Neuronal stem cell (in vitro differentiated cells): ENCODE data around the gene DIAPH2.
"Not testable (repeated sequence)": the region's sequence is repeated elsewhere in the genome, so short reads cannot be mapped to it uniquely, and the experiment has no call there.

ENCODE experiments used
- DNase-seq: peaks from one replicate; pipeline ENCODE4 v3.0.0-alpha.2; 2013; ENCODE audit warnings: low spot score
- H2AFZ ChIP-seq: one replicate; pipeline ENCODE4 v1.6.1; 2013; ENCODE audit warnings: mild to moderate bottlenecking, low read length, inconsistent platforms
- H2AK5ac ChIP-seq: 2 replicates; pipeline ENCODE4 v1.6.1; 2013; ENCODE audit warnings: low read depth, mild to moderate bottlenecking, inconsistent platforms, low read length, moderate library complexity, mixed read lengths
- H2BK120ac ChIP-seq: 2 replicates; pipeline ENCODE4 v1.6.1; 2013; ENCODE audit warnings: low read depth, mild to moderate bottlenecking, inconsistent platforms, low read length, moderate library complexity, mixed read lengths
- H2BK12ac ChIP-seq: one replicate; pipeline ENCODE4 v1.6.1; 2013; ENCODE audit warnings: low read length, inconsistent platforms
- H2BK15ac ChIP-seq: 2 replicates; pipeline ENCODE4 v1.6.1; 2013; ENCODE audit warnings: mild to moderate bottlenecking, low read length, inconsistent platforms, mixed read lengths
- H2BK5ac ChIP-seq: one replicate; pipeline ENCODE4 v1.6.1; 2013; ENCODE audit warnings: inconsistent platforms, mild to moderate bottlenecking, low read length, moderate library complexity
- H3K14ac ChIP-seq: one replicate; pipeline ENCODE4 v1.6.1; 2013; ENCODE audit warnings: low read length, inconsistent platforms
- H3K18ac ChIP-seq: 2 replicates; pipeline ENCODE4 v1.6.1; 2013; ENCODE audit warnings: low read length, inconsistent platforms
- H3K23ac ChIP-seq: 2 replicates; pipeline ENCODE4 v1.6.1; 2013; ENCODE audit warnings: low read depth, mild to moderate bottlenecking, mixed read lengths, low read length, inconsistent platforms; ENCODE audit not compliant: poor library complexity
- H3K27ac ChIP-seq: replicated peaks from 3 replicates; pipeline ENCODE4 v1.5.1; 2013; ENCODE audit warnings: low read length, inconsistent platforms
- H3K27me3 ChIP-seq, 3 experiments: 2 replicates each; pipeline ENCODE4 v1.6.1; 2013; ENCODE audit warnings: low read length in 3 of 3, mild to moderate bottlenecking in 2 of 3, inconsistent platforms in 1 of 3, low read depth in 1 of 3, mixed read lengths in 1 of 3, moderate library complexity in 1 of 3; ENCODE audit not compliant: control insufficient read depth in 3 of 3, insufficient read depth in 3 of 3
- H3K36me3 ChIP-seq, 2 donors: replicated peaks in 1 of 2; 2 replicates each; pipeline ENCODE4 v1.6.1; 2013; ENCODE audit warnings: low read length in 2 of 2; ENCODE audit not compliant: control insufficient read depth in 2 of 2, insufficient read depth in 2 of 2
- H3K4ac ChIP-seq: 2 replicates; pipeline ENCODE4 v1.6.1; 2013; ENCODE audit warnings: inconsistent platforms, mild to moderate bottlenecking, low read length, moderate library complexity
- H3K4me1 ChIP-seq, 2 donors: 1 replicate in 1 of 2; 2 replicates in 1 of 2; pipeline ENCODE4 v1.6.1; 2013; ENCODE audit warnings: low read length in 2 of 2, low read depth in 1 of 2; ENCODE audit not compliant: control insufficient read depth in 2 of 2, insufficient read depth in 1 of 2
- H3K4me2 ChIP-seq: one replicate; pipeline ENCODE4 v1.6.1; 2013; ENCODE audit warnings: mild to moderate bottlenecking, low read length, inconsistent platforms; ENCODE audit not compliant: insufficient read depth, poor library complexity, severe bottlenecking
- H3K4me3 ChIP-seq, 2 donors: 2 replicates each; pipeline ENCODE4 v1.5.1; 2013; ENCODE audit warnings: low read length in 2 of 2, mild to moderate bottlenecking in 2 of 2, inconsistent platforms in 1 of 2, moderate library complexity in 1 of 2
- H3K79me1 ChIP-seq: one replicate; pipeline ENCODE4 v1.6.1; 2013; ENCODE audit warnings: low read depth, mild to moderate bottlenecking, inconsistent platforms, low read length, moderate library complexity
- H3K9ac ChIP-seq: one replicate; pipeline ENCODE4 v1.6.1; 2013; ENCODE audit warnings: mild to moderate bottlenecking, low read depth, low read length, inconsistent platforms; ENCODE audit not compliant: poor library complexity
- H3K9me3 ChIP-seq, 2 donors: replicated peaks in 1 of 2; 2 replicates each; pipeline versions ENCODE3 to v1.6.1; 2013; ENCODE audit warnings: low read length in 2 of 2, mild to moderate bottlenecking in 2 of 2, inconsistent platforms in 1 of 2, low read depth in 1 of 2, mixed read lengths in 1 of 2, moderate library complexity in 1 of 2; ENCODE audit not compliant: control insufficient read depth in 2 of 2, insufficient read depth in 1 of 2
- H4K8ac ChIP-seq: one replicate; pipeline ENCODE4 v1.6.1; 2013; ENCODE audit warnings: low read depth, mild to moderate bottlenecking, inconsistent platforms, low read length, moderate library complexity
- H4K91ac ChIP-seq: one replicate; pipeline ENCODE4 v1.6.1; 2013; ENCODE audit warnings: low read length, low read depth, mild to moderate bottlenecking, inconsistent platforms; ENCODE audit not compliant: poor library complexity
- WGBS, 2 donors: extraction: QIAGEN DNeasy Blood & Tissue Kit; methylation state at CpG; one replicate each; pipeline ENCODE4 v1.1.7; 2013; ENCODE audit warnings: missing lambda C conversion rate in 2 of 2, mixed read lengths in 1 of 2; ENCODE audit not compliant: insufficient read length in 2 of 2, insufficient replicate concordance in 1 of 2; ENCODE audit errors: extremely low coverage in 2 of 2; 5-methylcytosine and 5-hydroxymethylcytosine counted together

DIAPH2 gene

DNA sequence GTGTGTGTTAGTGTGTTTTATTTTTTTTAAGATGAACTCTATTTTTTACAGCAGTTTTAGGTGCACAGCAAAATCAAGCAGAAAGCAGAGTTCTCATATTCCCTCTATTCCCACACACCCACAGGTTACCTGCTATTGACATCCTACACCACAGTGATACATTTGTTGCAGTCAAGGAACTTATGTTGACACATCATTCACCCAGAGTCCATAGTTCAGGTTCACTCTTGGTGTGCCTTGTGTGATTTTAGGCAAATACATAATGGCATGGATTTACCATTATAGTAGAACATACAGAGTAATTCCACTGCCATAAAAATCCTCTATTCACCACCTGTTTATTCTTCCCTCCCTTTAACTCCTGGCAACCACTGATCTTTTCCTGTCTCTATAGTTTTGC lies 28.7 kb downstream of the DIAPH2 start:
- no peak overlapping the region for H3K23ac ChIP-seq
- H2BK5ac ChIP-seq = no peak overlapping the region
- H3K14ac ChIP-seq = no peak overlapping the region
- no peaks in the 10 kb centered on the region for H3K79me1 ChIP-seq
- DNase-seq = no peak
- H2BK120ac ChIP-seq = no peak overlapping the region
- H2AFZ ChIP-seq = no peak overlapping the region
- no peak overlapping the region for H4K91ac ChIP-seq
- no peaks in the 10 kb centered on the region for H3K27me3 ChIP-seq
- no peak overlapping the region for H3K4ac ChIP-seq
- no peak overlapping the region for H3K4me2 ChIP-seq
- no peak overlapping the region for H2BK12ac ChIP-seq
- no peak overlapping the region for H2AK5ac ChIP-seq
- H3K9ac ChIP-seq = no peak overlapping the region
- H3K9me3 ChIP-seq = no peaks in the 10 kb centered on the region
- H3K4me3 ChIP-seq = no peak overlapping the region
- H3K4me1 ChIP-seq = no peaks in the 10 kb centered on the region
- H3K36me3 ChIP-seq = no peaks in the 10 kb centered on the region
- H3K18ac ChIP-seq = no peak overlapping the region
- H4K8ac ChIP-seq = no peak overlapping the region
- H2BK15ac ChIP-seq = no peak overlapping the region
- H3K27ac ChIP-seq = no peak overlapping the region

GRCh38 chrX:96714393-96714792 lies 29.8 kb downstream of the DIAPH2 start:
- not testable (repeated sequence) for H3K36me3 ChIP-seq, H2BK12ac ChIP-seq, H3K4me3 ChIP-seq, H3K14ac ChIP-seq, H3K23ac ChIP-seq, DNase-seq, H2BK120ac ChIP-seq, H4K8ac ChIP-seq, H3K9me3 ChIP-seq, H3K79me1 ChIP-seq, H2BK15ac ChIP-seq, H3K27me3 ChIP-seq, H2AK5ac ChIP-seq, H3K18ac ChIP-seq, H3K4ac ChIP-seq, H3K4me1 ChIP-seq, H2AFZ ChIP-seq, H3K9ac ChIP-seq, H2BK5ac ChIP-seq, H3K4me2 ChIP-seq, H4K91ac ChIP-seq, H3K27ac ChIP-seq
- no CpG with 5 or more reads among the region's 6 CpGs for WGBS, 2 donors

DNA sequence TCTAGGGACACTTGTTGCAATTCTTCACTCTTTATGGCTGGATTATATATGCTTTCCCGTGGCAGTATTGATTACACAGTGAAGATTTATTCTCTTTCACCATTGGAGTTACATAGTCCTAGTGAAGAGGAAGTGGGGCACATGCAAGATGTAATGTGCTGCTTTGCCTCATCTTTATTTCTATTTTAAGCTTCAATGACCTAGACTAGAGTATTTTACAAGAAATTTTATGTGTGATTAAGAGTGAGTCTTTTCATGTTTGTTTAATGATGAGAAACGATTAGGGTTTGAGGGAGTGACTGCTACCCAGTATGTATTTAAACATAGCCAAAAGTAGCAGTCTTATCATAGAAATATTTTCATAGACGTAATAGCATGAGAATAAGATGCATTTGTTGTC lies 30.8 kb downstream of the DIAPH2 start:
- no peaks in the 10 kb centered on the region for H3K4me1 ChIP-seq
- no peak overlapping the region for H3K27ac ChIP-seq
- H2BK5ac ChIP-seq = no peak overlapping the region
- no peak overlapping the region for H3K18ac ChIP-seq
- no peak overlapping the region for H2AFZ ChIP-seq
- no peaks in the 10 kb centered on the region for H3K9me3 ChIP-seq
- H3K9ac ChIP-seq = no peak overlapping the region
- H3K27me3 ChIP-seq = no peaks in the 10 kb centered on the region
- no peak overlapping the region for H2AK5ac ChIP-seq
- WGBS, 2 donors = no CpG with 5 or more reads among the region's 3 CpGs
- H3K79me1 ChIP-seq = no peaks in the 10 kb centered on the region
- DNase-seq = no peak
- H2BK15ac ChIP-seq = no peak overlapping the region
- H4K91ac ChIP-seq = no peak overlapping the region
- no peaks in the 10 kb centered on the region for H3K36me3 ChIP-seq
- H3K14ac ChIP-seq = no peak overlapping the region
- H3K4me3 ChIP-seq = no peak overlapping the region
- H3K23ac ChIP-seq = no peak overlapping the region
- H3K4me2 ChIP-seq = no peak overlapping the region
- no peak overlapping the region for H2BK12ac ChIP-seq
- no peak overlapping the region for H3K4ac ChIP-seq
- no peak overlapping the region for H2BK120ac ChIP-seq
- no peak overlapping the region for H4K8ac ChIP-seq

DNA sequence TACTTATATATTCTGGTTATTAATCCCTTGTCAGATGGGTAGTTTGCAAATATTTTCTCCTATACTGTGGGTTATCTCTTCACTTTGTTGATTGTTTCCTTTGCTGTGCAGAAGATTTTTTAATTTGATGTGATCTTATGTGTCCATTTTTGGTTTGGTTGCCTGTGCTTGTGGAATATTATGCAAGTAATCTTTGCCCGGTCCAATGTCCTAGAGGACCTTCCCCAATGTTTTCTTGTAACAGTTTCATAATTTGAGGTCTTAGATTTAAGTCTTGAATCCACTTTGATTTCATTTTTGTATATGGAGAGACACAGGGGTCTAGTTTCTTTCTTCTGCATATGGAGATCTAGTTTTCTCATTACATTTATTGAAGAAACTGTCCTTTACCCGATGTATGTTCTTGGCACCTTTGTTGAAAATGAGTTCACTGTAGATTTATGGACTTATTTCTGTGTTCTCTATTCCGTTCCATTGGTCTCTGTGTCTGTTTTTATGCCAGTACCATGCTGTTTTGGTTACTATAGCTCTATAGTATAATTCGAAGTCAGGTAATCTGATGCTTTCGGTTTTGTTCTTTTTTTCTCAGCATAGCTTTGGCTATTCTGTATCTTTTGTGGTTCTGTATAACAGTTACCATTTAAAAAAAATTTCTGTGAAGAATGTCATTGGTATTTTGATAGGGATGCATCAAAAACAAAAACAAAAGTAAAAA lies 34.7 kb downstream of the DIAPH2 start:
- Histone ChIP-seq H3K23ac (no peak overlapping the region), H3K14ac (no peak overlapping the region), H2BK120ac (no peak overlapping the region), H2AFZ (no peak overlapping the region), H3K4me3 (no peak overlapping the region), H3K27ac (no peak overlapping the region), H4K91ac (no peak overlapping the region), H3K9me3 (no peaks in the 10 kb centered on the region), H3K4me2 (no peak overlapping the region), H3K4me1 (no peaks in the 10 kb centered on the region), H2BK5ac (no peak overlapping the region), H2BK15ac (no peak overlapping the region), H3K27me3 (no peaks in the 10 kb centered on the region), H3K4ac (no peak overlapping the region), H3K18ac (no peak overlapping the region), H4K8ac (no peak overlapping the region), H3K79me1 (no peaks in the 10 kb centered on the region), H2AK5ac (no peak overlapping the region), H3K9ac (no peak overlapping the region), H2BK12ac (no peak overlapping the region), H3K36me3 (no peaks in the 10 kb centered on the region)
- DNase-seq = no peak
- WGBS, 2 donors = no CpG with 5 or more reads among the region's 5 CpGs
